C1 segment of cervical spinal cord (tissue), 14 donors: ENCODE measurements around the gene TMEM74B.

ENCODE experiments used
- DNase-seq, 14 donors: peaks; one replicate each; lab custom pipeline; 2025; lab: John Stamatoyannopoulos, UW

The TMEM74B gene

DNA sequence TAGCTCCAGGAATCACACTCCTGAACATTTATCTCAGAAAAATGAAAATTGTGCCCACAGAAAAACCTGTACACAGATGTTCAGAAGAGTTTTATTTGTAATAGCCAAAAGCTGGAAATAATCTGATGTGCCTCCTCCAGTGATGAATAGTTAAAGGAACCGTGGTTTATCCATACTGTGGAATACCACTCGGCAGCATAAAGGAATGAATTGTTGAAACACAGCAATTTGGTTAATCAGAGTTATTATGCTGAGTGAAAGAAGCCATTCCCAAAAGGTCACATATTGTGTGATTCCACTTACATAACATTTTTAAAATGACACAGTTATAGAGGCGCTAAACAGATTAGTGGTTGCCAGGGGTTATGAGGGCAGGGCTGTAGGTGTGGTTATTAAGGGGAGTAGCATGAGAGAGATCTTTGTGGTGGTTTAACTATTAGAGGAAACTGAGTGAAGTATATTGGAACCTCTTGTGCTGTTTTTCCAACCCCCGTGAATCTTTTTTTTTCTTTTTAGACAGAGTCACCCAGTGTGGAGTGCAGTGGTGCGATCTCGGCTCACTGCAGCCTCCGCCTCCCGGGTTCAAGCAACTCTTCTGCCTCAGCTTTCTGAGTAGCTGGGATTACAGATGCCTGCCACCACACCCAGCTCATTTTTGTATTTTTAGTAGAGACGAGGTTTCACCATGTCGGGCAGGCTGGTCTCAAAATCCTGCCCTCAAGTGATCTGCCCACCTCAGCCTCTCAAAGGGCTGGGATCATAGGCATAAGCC is 40.2 kb downstream of the TMEM74B start:
- no peak for DNase-seq

DNA sequence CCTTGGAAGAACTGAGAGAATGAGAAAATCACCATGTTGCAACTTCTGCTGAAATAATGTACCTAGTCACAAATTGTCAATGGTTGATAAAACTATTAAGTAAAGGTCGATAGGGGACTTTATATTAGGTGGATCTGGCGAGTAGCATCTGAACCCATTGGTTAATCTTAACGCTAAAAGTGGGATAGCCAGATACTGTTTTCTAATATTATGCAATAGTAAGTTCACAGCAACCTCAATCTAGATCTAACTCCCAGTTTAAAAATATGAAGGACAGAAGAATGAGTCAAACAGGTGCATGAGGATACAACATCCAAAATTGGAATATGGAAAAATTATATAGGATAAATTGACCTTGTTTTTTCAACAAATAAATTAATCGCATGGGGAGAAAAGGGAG is 47.5 kb downstream of the TMEM74B start:
- no peak for DNase-seq

DNA sequence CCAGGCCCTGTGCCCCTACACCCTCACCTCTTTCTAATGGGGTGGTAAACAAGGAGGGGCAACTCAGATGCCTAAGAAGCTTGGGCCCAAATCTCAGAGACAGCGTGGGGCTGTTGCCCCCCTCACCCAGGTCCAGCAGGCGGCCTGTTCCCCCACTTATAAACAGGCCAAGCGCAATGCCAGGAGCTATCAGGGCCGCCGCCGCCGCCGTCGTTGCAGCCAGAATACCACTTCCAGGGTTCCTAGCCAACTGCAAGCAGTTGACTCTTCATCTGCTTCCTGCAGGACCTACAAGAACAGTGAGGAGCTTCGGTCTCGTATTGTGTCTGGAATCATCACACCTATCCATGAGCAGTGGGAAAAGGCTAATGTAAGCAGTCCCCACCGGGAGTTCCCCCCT is 49.9 kb downstream of the TMEM74B start:
- DNase-seq, result no peak

DNA sequence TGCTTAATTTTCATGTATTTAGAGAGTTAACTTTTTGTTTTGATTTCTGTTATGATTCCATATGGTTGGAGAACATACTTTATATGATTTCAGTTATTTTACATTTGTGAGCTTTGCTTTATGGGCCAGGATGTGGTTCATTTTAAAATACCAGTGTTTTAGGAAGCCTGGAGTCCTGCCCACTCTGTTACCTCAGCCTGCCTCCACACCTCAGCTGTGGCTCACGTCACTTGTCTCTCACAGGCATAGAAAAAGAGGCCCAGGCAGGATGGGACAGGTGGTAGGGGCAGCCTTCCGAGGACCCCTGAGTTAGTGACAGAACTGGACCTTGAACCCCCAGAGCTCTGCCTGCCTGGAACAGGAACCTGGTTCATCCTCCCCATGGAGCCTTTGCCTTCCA is 50.4 kb downstream of the TMEM74B start:
- no peak for DNase-seq

DNA sequence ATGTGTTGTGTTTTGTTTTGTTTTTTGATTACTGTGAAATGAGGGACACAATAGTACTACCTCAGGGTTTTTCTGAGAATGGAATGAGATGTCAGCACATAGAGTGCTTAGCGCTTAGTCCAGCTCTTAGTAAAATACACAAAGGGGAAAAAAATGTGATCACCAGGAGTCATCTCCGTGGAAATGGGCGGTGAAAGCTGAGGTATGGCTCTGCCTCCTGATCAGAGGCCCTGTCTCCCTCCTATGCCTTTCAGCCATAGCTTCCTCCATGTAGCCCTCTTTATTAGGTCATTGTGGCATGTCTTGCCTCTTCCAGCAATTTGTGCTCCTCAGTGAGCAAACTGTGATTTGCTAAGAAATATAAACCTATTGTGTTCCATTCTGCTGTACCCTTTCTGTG is 53.4 kb downstream of the TMEM74B start:
- DNase-seq, result no peak

DNA sequence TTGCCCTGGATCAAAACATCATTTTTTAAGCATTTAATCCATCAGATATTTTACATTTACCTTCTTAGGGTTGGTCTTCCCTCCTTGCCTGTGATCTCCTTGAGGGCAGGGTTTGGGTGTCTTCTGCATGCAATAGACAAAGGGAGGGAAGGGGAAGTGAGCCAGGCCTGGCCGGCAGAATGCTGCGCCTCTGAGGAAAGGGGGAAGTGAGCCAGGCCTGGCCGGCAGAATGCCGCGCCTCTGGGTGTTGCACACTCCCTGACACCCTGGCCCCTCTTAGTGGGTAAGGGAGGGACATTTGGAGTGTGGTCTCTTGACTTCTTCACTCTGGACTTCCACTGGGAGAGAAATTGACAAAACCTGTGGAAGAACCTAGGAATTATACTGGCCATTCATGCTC is 53.9 kb downstream of the TMEM74B start:
- peak in 4 of 14 donors; percentile 1 to 13 (median 5) for DNase-seq
